SK-N-SH treated with all-trans-retinoic acid at 6 μM for 48 hours (cell line): ENCODE measurements around the gene DSC3.

Source experiments
- ATAC-seq: fragments of 200-7000 bp; cut with Tn5 transposase; 3 replicates; pipeline ENCODE4 v1.9.1; 2020; ENCODE audit warnings: mild to moderate bottlenecking, moderate library complexity
- ARNTL ChIP-seq: fragments of 450-650 bp; formaldehyde crosslinking; IDR thresholded peaks from 2 replicates; pipeline ENCODE4 v1.5.0; 2020; ENCODE audit warnings: low read depth, mild to moderate bottlenecking, moderate library complexity, borderline replicate concordance
- BACH2 ChIP-seq: fragments of 250-450 bp; sonication (Bioruptor Pico); IDR thresholded peaks from 2 replicates; pipeline ENCODE4 v1.9.0; 2021; ENCODE audit warnings: mild to moderate bottlenecking, borderline replicate concordance
- ESRRG ChIP-seq: fragments of 250-450 bp; sonication (Bioruptor Pico); IDR thresholded peaks from 2 replicates; pipeline ENCODE4 v1.6.1; 2021; ENCODE audit warnings: mild to moderate bottlenecking
- GLIS3 ChIP-seq: fragments of 250-450 bp; sonication (Bioruptor Pico); IDR thresholded peaks from 2 replicates; pipeline ENCODE4 v1.5.0; 2020; ENCODE audit warnings: mild to moderate bottlenecking, moderate library complexity
- PPARA ChIP-seq: fragments of 250-450 bp; sonication (Bioruptor Pico); IDR thresholded peaks from 2 replicates; pipeline ENCODE4 v1.5.0; 2020; ENCODE audit warnings: mild to moderate bottlenecking, borderline replicate concordance
- SNAI2 ChIP-seq: fragments of 250-450 bp; sonication (Bioruptor Pico); IDR thresholded peaks from 2 replicates; pipeline ENCODE4 v1.5.0; 2020; ENCODE audit warnings: mild to moderate bottlenecking, moderate library complexity
- TCF4 ChIP-seq: fragments of 250-450 bp; sonication (Bioruptor Pico); IDR thresholded peaks from 2 replicates; pipeline ENCODE4 v1.8.0; 2021; ENCODE audit warnings: mild to moderate bottlenecking, moderate library complexity, borderline replicate concordance
- TOX ChIP-seq: fragments of 250-450 bp; sonication (Bioruptor Pico); IDR thresholded peaks from 2 replicates; pipeline ENCODE4 v1.8.0; 2021; ENCODE audit warnings: mild to moderate bottlenecking, moderate library complexity, borderline replicate concordance
- ZC3H10 ChIP-seq: fragments of 250-450 bp; sonication (Bioruptor Pico); IDR thresholded peaks from 2 replicates; pipeline ENCODE4 v1.5.1; 2021; ENCODE audit warnings: mild to moderate bottlenecking, moderate library complexity
- ZFP3 ChIP-seq: fragments of 250-450 bp; sonication (Bioruptor Pico); IDR thresholded peaks from 2 replicates; pipeline ENCODE4 v1.5.0; 2020; ENCODE audit warnings: mild to moderate bottlenecking, moderate library complexity
- ZFP30 ChIP-seq: fragments of 450-650 bp; formaldehyde crosslinking; IDR thresholded peaks from 2 replicates; pipeline ENCODE4 v1.5.0; 2022; ENCODE audit warnings: mild to moderate bottlenecking, moderate library complexity
- ZNF8 ChIP-seq: fragments of 450-650 bp; formaldehyde crosslinking; IDR thresholded peaks from 2 replicates; pipeline ENCODE4 v1.5.0; 2020; ENCODE audit warnings: mild to moderate bottlenecking, moderate library complexity
- TF ChIP-seq, protein P1 (sequence below): fragments of 250-450 bp; sonication (Bioruptor Pico); IDR thresholded peaks from 2 replicates; pipeline ENCODE4 v1.8.0; 2020; ENCODE audit warnings: mild to moderate bottlenecking, moderate library complexity, borderline replicate concordance
- TF ChIP-seq, protein P2 (sequence below): fragments of 250-450 bp; sonication (Bioruptor Pico); IDR thresholded peaks from 2 replicates; pipeline ENCODE4 v1.5.0; 2020; ENCODE audit warnings: mild to moderate bottlenecking, moderate library complexity
- TF ChIP-seq, protein P3 (sequence below): fragments of 250-450 bp; sonication (Bioruptor Pico); IDR thresholded peaks from 2 replicates; pipeline ENCODE4 v1.5.1; 2020; ENCODE audit warnings: low read depth, mild to moderate bottlenecking, moderate library complexity

DSC3 gene

DNA sequence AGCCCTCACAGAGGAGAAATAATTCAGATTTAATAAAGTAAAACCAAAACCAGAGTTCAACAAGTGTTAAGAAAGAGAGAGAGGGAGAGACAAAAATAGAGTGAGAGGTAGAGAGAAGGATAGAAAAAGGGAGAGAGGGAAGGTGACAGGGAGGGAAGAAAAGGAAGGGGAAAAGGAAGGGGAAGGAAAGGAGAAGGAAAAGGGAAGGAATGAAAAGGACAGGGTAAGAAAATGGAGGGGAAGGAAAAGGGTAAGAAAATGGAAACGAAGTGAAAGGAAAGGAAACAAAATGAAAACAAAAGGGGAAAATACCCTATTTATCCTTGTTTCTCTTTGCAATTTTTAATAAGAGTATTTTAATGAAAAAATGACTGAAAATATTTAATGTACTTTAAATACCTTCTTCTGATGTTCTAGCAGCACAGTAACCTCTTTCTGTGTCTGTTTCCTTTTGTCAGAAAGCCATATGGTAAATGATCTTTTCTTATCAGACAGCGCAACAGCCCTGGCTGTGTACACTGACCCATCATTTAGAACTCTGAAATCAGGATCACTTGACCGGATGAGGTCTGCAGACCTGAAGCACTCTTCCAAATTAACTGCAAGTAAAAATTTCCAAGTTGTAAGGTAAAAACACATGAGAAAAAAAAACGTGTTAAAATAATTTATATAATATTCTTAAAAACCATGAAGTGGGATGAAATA is 11.8 kb downstream of the DSC3 start:
- TF ChIP-seq ZFP30 (CRISPR knock-in tag): no peak
- no peak for TF ChIP-seq BACH2 (CRISPR knock-in tag)
- TF ChIP-seq ZFP3 (CRISPR knock-in tag): no peak
- TF ChIP-seq TCF4 (CRISPR knock-in tag): no peak
- TF ChIP-seq, protein P1, sequence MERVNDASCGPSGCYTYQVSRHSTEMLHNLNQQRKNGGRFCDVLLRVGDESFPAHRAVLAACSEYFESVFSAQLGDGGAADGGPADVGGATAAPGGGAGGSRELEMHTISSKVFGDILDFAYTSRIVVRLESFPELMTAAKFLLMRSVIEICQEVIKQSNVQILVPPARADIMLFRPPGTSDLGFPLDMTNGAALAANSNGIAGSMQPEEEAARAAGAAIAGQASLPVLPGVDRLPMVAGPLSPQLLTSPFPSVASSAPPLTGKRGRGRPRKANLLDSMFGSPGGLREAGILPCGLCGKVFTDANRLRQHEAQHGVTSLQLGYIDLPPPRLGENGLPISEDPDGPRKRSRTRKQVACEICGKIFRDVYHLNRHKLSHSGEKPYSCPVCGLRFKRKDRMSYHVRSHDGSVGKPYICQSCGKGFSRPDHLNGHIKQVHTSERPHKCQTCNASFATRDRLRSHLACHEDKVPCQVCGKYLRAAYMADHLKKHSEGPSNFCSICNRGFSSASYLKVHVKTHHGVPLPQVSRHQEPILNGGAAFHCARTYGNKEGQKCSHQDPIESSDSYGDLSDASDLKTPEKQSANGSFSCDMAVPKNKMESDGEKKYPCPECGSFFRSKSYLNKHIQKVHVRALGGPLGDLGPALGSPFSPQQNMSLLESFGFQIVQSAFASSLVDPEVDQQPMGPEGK (CRISPR knock-in tag): no peak
- no peak for TF ChIP-seq ESRRG (CRISPR knock-in tag)
- TF ChIP-seq PPARA (CRISPR knock-in tag): no peak
- TF ChIP-seq GLIS3 (CRISPR knock-in tag): no peak
- TF ChIP-seq TOX: no peak
- no peak for ATAC-seq

DNA sequence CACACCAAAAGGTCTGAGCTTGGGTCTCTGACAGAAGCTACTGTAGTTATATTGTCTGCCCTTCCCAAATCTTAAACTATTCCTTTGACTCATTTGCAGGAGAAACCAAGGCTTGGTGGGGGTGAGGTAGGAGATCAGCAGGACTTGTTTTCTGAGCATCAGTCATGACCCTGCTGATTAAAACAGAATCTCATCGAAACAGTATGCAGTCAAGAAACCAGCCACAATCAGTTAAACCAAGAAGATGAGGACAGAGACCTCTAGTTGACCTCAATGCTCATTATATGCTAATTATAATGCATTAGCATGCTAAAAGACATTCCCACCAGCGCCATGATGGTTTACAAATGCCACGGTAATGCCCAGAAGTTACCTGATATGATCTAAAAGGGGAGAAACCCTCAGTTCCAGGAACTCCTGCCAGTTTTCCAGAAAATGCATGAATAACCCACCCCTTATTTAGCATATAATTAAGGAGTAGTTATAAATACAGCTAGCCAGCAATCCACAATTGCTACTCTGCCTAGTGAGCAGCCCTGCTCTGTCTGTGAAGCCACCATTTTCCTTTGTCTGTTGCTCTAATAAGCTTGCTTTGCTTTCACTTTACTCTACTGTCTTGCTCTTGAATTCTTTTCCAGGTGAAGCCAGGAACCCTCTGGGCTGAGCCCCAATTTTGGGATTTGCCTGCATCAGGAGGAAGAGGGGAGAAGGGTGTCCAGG is 26.7 kb downstream of the DSC3 start:
- no peak for ATAC-seq
- TF ChIP-seq, protein P2, sequence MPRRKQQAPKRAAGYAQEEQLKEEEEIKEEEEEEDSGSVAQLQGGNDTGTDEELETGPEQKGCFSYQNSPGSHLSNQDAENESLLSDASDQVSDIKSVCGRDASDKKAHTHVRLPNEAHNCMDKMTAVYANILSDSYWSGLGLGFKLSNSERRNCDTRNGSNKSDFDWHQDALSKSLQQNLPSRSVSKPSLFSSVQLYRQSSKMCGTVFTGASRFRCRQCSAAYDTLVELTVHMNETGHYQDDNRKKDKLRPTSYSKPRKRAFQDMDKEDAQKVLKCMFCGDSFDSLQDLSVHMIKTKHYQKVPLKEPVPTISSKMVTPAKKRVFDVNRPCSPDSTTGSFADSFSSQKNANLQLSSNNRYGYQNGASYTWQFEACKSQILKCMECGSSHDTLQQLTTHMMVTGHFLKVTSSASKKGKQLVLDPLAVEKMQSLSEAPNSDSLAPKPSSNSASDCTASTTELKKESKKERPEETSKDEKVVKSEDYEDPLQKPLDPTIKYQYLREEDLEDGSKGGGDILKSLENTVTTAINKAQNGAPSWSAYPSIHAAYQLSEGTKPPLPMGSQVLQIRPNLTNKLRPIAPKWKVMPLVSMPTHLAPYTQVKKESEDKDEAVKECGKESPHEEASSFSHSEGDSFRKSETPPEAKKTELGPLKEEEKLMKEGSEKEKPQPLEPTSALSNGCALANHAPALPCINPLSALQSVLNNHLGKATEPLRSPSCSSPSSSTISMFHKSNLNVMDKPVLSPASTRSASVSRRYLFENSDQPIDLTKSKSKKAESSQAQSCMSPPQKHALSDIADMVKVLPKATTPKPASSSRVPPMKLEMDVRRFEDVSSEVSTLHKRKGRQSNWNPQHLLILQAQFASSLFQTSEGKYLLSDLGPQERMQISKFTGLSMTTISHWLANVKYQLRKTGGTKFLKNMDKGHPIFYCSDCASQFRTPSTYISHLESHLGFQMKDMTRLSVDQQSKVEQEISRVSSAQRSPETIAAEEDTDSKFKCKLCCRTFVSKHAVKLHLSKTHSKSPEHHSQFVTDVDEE: no peak

DNA sequence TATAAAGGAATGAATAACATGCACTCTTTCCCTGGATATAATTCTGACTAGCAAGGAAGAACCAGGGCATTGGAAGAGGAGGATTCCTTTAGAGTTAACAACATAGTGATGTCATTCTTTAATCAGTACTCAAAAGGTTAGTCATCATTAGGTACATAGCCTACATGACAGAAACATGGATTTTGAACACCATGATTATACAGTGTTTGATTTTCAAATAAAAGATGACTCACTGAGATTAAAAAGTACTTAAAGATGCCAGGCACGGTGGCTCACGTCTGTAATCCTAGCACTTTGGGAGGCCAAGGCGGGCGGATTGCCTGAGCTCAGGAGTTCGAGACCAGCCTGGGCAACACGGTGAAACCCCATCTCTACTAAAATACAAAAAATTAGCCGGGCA is 31.1 kb downstream of the DSC3 start:
- ATAC-seq: peak; percentile 31; the same call in 2 of the 3 replicates

DNA sequence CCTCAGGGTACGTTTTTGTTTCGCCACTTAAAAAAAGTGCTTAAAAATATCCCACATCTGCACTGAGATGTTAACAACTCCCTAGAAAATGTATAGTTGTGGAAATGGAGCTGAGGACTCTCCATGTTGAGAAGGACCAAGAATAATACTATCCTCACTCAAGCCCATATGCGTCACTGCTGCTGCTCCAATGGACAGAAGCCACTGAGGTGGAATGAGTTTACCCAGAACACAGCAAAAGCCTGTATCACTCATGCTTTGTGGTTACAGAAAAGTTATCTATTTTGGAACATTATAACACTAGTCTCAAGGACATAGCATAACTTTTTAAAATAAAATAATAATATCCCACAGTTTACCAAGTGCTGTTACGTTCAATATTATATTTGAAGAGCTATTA is 31.9 kb downstream of the DSC3 start:
- no peak for ATAC-seq
- TF ChIP-seq ZFP3 (CRISPR knock-in tag) (no peak), ESRRG (CRISPR knock-in tag) (no peak), SNAI2 (CRISPR knock-in tag) (no peak), ZC3H10 (no peak), PPARA (CRISPR knock-in tag) (no peak), ARNTL (no peak), GLIS3 (CRISPR knock-in tag) (no peak), BACH2 (CRISPR knock-in tag) (no peak), TOX (no peak), ZNF8 (CRISPR knock-in tag) (no peak)
- TF ChIP-seq, protein P3, sequence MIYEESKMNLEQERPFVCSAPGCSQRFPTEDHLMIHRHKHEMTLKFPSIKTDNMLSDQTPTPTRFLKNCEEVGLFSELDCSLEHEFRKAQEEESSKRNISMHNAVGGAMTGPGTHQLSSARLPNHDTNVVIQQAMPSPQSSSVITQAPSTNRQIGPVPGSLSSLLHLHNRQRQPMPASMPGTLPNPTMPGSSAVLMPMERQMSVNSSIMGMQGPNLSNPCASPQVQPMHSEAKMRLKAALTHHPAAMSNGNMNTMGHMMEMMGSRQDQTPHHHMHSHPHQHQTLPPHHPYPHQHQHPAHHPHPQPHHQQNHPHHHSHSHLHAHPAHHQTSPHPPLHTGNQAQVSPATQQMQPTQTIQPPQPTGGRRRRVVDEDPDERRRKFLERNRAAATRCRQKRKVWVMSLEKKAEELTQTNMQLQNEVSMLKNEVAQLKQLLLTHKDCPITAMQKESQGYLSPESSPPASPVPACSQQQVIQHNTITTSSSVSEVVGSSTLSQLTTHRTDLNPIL: no peak
- TF ChIP-seq, protein P1 (CRISPR knock-in tag): no peak
- TF ChIP-seq, protein P2: no peak
- TF ChIP-seq, all 23 proteins: peak for 0
